ENCODE data around the gene SLC15A3. TPM values are rescaled to one million over a fixed set of nuclear protein-coding genes. Genes with fewer than 3 reads are reported as not detected.
A peak's percentile ranks its signal among the peaks of the same experiment; 100 is the strongest.

Gene SLC15A3
- total RNA-seq, 1 donor from 2014 or later: 6.2 TPM

- peaks cover 65% of the 10 kb centered on the region for H3K27me3 Mint-ChIP-seq
- DNase-seq (ENCODE audit: low spot score, unreplicated experiment): no peak
- no peak for TF ChIP-seq CTCF (IDR thresholded peaks at IDR 0.05; ENCODE audit: unreplicated experiment)
- no peak overlapping the region for H3K4me3 Mint-ChIP-seq (ENCODE audit: low read depth)
- H3K27ac Mint-ChIP-seq: peak overlapping the region; percentile 73
- H3K4me1 Mint-ChIP-seq (ENCODE audit: low read depth): peaks cover 12% of the 10 kb centered on the region
- no peaks in the 10 kb centered on the region for H3K36me3 Mint-ChIP-seq (ENCODE audit: insufficient read depth)
- H3K9me3 Mint-ChIP-seq (ENCODE audit: low read depth): no peaks in the 10 kb centered on the region
These were observed 780 bp upstream of the SLC15A3 start for GRCh38 chr11:60952742-60953170.

- H3K27me3 Mint-ChIP-seq: peaks cover 57% of the 10 kb centered on the region
- H3K4me3 Mint-ChIP-seq (ENCODE audit: low read depth): no peak overlapping the region
- no peak for DNase-seq (ENCODE audit: low spot score, unreplicated experiment)
- H3K4me1 Mint-ChIP-seq (ENCODE audit: low read depth): peaks cover 16% of the 10 kb centered on the region
- no peaks in the 10 kb centered on the region for H3K36me3 Mint-ChIP-seq (ENCODE audit: insufficient read depth)
- no peaks in the 10 kb centered on the region for H3K9me3 Mint-ChIP-seq (ENCODE audit: low read depth)
- H3K27ac Mint-ChIP-seq: no peak overlapping the region
- TF ChIP-seq CTCF (IDR thresholded peaks at IDR 0.05; ENCODE audit: unreplicated experiment): no peak
These were observed 421 bp downstream of the SLC15A3 start for GRCh38 chr11:60951606-60951903.

GRCh38 chr11:60950933-60951605, 907 bp downstream of the SLC15A3 start:
- Mint-ChIP-seq H3K27ac (no peak overlapping the region), H3K9me3 (ENCODE audit: low read depth) (no peaks in the 10 kb centered on the region), H3K4me3 (ENCODE audit: low read depth) (no peak overlapping the region), H3K27me3 (peaks cover 57% of the 10 kb centered on the region), H3K4me1 (ENCODE audit: low read depth) (peaks cover 17% of the 10 kb centered on the region), H3K36me3 (ENCODE audit: insufficient read depth) (no peaks in the 10 kb centered on the region)
- DNase-seq (ENCODE audit: low spot score, unreplicated experiment): no peak
- no peak for TF ChIP-seq CTCF (IDR thresholded peaks at IDR 0.05; ENCODE audit: unreplicated experiment)

- DNase-seq (ENCODE audit: low spot score, unreplicated experiment): no peak
- Mint-ChIP-seq H3K27ac (no peak overlapping the region), H3K9me3 (ENCODE audit: low read depth) (no peaks in the 10 kb centered on the region), H3K4me3 (ENCODE audit: low read depth) (no peak overlapping the region), H3K4me1 (ENCODE audit: low read depth) (peaks cover 17% of the 10 kb centered on the region), H3K36me3 (ENCODE audit: insufficient read depth) (no peaks in the 10 kb centered on the region), H3K27me3 (peaks cover 52% of the 10 kb centered on the region)
- no peak for TF ChIP-seq CTCF (IDR thresholded peaks at IDR 0.05; ENCODE audit: unreplicated experiment)
These were observed 2.0 kb downstream of the SLC15A3 start for GRCh38 chr11:60950024-60950423.

- Mint-ChIP-seq H3K36me3 (ENCODE audit: insufficient read depth) (no peaks in the 10 kb centered on the region), H3K9me3 (ENCODE audit: low read depth) (no peaks in the 10 kb centered on the region), H3K27me3 (peaks cover 44% of the 10 kb centered on the region), H3K27ac (no peak overlapping the region), H3K4me3 (ENCODE audit: low read depth) (no peak overlapping the region), H3K4me1 (ENCODE audit: low read depth) (peaks cover 17% of the 10 kb centered on the region)
- no peak for TF ChIP-seq CTCF (IDR thresholded peaks at IDR 0.05; ENCODE audit: unreplicated experiment)
- DNase-seq (ENCODE audit: low spot score, unreplicated experiment): no peak
These were observed 3.7 kb downstream of the SLC15A3 start for GRCh38 chr11:60948250-60948649.
